ENCODE measurements around the gene LRRN3.

LRRN3 gene

DNA sequence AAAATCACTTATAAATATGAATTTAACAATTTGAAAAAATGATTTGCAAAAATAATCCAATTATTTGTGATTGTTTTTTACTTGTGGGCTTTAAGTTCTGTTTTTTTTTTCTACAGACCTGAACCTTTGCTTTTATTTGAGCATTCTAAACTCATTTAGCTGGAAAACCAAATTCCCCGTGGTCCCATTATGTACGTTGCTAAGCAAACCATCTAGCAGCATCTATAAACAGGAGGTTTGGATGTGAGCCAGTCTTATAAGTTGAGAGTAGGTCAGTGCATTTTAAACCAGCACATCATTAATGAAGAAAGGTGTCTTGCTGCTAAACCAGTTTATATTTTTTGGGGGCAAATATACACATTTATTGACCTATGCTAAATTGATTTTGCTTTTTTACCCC lies 77.3 kb downstream of the LRRN3 start:
- H3K27ac ChIP-seq, result no peak overlapping the region
- no peak for TF ChIP-seq FOXP2 (optimal IDR thresholded peaks at IDR 0.05; ENCODE audit: control extremely low read depth, extremely low read length, insufficient read depth)
- no peak for TF ChIP-seq POLR2AphosphoS5 (IDR thresholded peaks at IDR 0.05; ENCODE audit: borderline replicate concordance, low read depth, low read length)
- TF ChIP-seq EZH2 (IDR thresholded peaks at IDR 0.05), result no peak
- DNase-seq (ENCODE audit: low read depth, low spot score), result peak; percentile 51
- H3K9ac ChIP-seq (ENCODE audit: insufficient read length), result no peak overlapping the region
- no peak overlapping the region for H3K4me3 ChIP-seq
- no peaks in the 10 kb centered on the region for H3K9me3 ChIP-seq (ENCODE audit: low read depth, low read length)
- H3K36me3 ChIP-seq (ENCODE audit: insufficient read depth, low read length), result no peaks in the 10 kb centered on the region

DNA sequence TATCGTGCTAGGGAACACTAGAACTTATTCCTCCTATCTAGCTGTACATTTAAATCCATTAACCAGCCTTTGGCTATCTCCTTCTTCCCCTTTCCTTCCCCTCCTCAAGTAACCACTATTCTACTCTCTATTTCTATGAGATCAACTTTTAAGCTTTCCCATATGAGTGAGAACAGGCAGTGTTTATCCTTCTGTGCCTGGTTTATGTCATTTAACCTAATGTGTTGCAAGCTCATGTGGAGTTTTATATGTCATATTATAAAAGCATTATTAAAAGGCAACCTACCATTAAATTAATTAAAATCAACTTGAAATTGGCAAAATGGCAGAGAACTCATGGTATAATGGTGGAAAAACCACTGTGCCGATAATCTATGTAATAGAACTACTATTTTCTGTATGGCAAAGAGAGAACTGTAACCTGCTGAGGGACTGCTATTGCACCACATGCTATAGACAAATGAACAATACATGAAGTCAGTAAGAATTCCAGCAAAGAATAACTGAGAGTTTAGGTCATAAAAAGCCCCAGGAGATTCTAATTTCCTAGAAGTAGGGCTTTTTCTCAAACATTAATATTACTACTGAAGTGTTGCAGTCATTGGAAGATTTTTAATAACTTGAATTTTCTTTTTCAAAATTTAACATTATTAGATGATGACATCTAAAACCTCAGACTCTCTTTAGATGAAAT lies 81.8 kb downstream of the LRRN3 start:
- TF ChIP-seq EZH2 (IDR thresholded peaks at IDR 0.05) (no peak), POLR2AphosphoS5 (IDR thresholded peaks at IDR 0.05; ENCODE audit: borderline replicate concordance, low read depth, low read length) (no peak), FOXP2 (optimal IDR thresholded peaks at IDR 0.05; ENCODE audit: control extremely low read depth, extremely low read length, insufficient read depth) (no peak)
- no peak overlapping the region for H3K27ac ChIP-seq
- no peak overlapping the region for H3K9ac ChIP-seq (ENCODE audit: insufficient read length)
- no peak overlapping the region for H3K4me3 ChIP-seq
- no peaks in the 10 kb centered on the region for H3K9me3 ChIP-seq (ENCODE audit: low read depth, low read length)
- no peak for DNase-seq (ENCODE audit: low read depth, low spot score)
- no peaks in the 10 kb centered on the region for H3K36me3 ChIP-seq (ENCODE audit: insufficient read depth, low read length)

DNA sequence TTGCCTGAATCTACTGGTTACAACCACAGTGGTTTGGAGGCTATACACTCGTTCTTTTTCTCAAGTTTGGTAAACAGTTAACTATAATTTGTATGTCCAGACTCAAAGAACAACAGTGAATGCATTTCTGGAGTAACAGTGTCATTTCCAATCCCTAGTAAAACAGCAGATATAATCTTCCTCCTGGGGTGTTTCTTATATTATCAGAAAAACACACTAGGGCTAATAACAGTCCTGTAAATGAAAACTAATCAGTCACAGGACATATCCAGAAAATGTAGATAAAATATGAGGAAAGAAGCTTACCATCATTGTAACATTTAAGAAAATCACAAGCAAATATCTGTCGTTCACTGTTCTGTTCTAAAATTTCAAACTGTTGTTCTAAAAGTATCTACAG lies 82.6 kb downstream of the LRRN3 start:
- TF ChIP-seq POLR2AphosphoS5 (IDR thresholded peaks at IDR 0.05; ENCODE audit: borderline replicate concordance, low read depth, low read length) (no peak), FOXP2 (optimal IDR thresholded peaks at IDR 0.05; ENCODE audit: control extremely low read depth, extremely low read length, insufficient read depth) (no peak), EZH2 (IDR thresholded peaks at IDR 0.05) (no peak)
- Histone ChIP-seq H3K9me3 (ENCODE audit: low read depth, low read length) (no peaks in the 10 kb centered on the region), H3K4me3 (no peak overlapping the region), H3K36me3 (ENCODE audit: insufficient read depth, low read length) (no peaks in the 10 kb centered on the region), H3K9ac (ENCODE audit: insufficient read length) (no peak overlapping the region), H3K27ac (no peak overlapping the region)
- DNase-seq (ENCODE audit: low read depth, low spot score), result no peak

DNA sequence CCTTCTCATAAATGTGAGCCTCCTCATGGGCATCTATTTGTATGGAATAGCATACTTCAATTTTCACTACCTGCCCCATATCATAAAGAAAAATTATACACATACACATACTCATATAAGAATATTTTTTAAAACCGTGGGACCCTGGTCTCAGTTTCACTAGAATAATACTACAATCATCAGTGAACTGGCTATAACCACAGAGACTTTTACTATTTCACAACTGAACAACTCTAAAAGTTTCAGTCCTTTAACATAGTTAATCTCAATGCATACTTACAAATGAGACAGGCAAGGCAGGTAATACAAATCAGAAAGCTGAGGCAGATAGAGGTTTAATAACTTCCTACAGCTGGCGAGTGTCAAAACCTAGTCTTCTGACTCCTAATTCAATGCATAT lies 83.1 kb downstream of the LRRN3 start:
- TF ChIP-seq POLR2AphosphoS5 (IDR thresholded peaks at IDR 0.05; ENCODE audit: borderline replicate concordance, low read depth, low read length) (no peak), FOXP2 (optimal IDR thresholded peaks at IDR 0.05; ENCODE audit: control extremely low read depth, extremely low read length, insufficient read depth) (no peak)
- H3K36me3 ChIP-seq (ENCODE audit: insufficient read depth, low read length), result no peaks in the 10 kb centered on the region
- no peaks in the 10 kb centered on the region for H3K9me3 ChIP-seq (ENCODE audit: low read depth, low read length)
- H3K9ac ChIP-seq (ENCODE audit: insufficient read length), result no peak overlapping the region
- DNase-seq (ENCODE audit: low read depth, low spot score), result no peak
- H3K27ac ChIP-seq, result no peak overlapping the region
- H3K4me3 ChIP-seq, result no peak overlapping the region

DNA sequence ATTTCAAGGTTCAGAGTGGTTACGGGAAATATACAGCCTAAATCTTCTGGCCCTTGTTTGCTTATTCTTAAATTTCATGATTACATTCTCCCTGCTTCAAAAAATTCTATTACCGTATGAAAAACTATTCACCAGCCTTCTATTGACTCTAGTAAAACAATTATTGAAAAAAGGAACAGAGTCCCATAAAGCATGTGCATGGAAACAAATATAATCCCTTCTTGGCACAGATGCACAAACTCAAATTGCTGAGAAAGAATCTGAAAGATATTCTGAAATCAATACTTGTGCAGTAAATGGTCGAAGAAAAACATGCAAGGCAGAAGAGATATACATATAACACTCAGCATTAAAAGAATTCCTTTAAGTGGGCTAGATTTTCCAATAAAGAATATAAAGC lies 83.6 kb downstream of the LRRN3 start:
- TF ChIP-seq FOXP2 (optimal IDR thresholded peaks at IDR 0.05; ENCODE audit: control extremely low read depth, extremely low read length, insufficient read depth) (no peak), EZH2 (IDR thresholded peaks at IDR 0.05) (no peak), POLR2AphosphoS5 (IDR thresholded peaks at IDR 0.05; ENCODE audit: borderline replicate concordance, low read depth, low read length) (no peak)
- no peak overlapping the region for H3K9ac ChIP-seq (ENCODE audit: insufficient read length)
- no peak overlapping the region for H3K4me3 ChIP-seq
- no peak overlapping the region for H3K27ac ChIP-seq
- no peaks in the 10 kb centered on the region for H3K9me3 ChIP-seq (ENCODE audit: low read depth, low read length)
- no peaks in the 10 kb centered on the region for H3K36me3 ChIP-seq (ENCODE audit: insufficient read depth, low read length)
- DNase-seq (ENCODE audit: low read depth, low spot score), result no peak
